GM18909 (cell line): ENCODE results near the gene GPR50.

Source experiments
- ATAC-seq: cut with Tn5 transposase; IDR thresholded peaks from one replicate; pipeline ENCODE4 v1.9.1; 2021; ENCODE audit warnings: mild to moderate bottlenecking; ENCODE audit not compliant: unreplicated experiment, poor library complexity

Gene GPR50

DNA sequence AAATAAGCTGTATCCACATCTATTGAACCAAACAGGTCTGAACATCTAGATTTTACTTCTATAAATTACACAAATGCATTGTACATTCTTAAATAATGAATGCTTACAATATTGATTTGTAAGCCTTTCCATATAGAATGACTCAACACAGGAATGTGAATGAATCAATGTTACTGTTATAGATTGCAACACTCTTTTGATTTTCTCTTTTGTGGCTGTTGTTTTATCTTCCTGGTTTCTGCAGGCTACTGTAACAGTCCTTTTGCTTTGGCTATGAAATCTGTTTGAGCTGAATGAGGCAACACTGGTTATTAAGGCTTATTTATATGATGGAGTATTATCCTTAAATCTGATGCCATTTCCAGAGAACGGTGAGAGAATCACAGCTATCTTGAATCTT lies 49.5 kb downstream of the GPR50 start:
- ATAC-seq: no peak

GRCh38 chrX:151226941-151227340 lies 50.6 kb downstream of the GPR50 start:
- ATAC-seq: no peak

DNA sequence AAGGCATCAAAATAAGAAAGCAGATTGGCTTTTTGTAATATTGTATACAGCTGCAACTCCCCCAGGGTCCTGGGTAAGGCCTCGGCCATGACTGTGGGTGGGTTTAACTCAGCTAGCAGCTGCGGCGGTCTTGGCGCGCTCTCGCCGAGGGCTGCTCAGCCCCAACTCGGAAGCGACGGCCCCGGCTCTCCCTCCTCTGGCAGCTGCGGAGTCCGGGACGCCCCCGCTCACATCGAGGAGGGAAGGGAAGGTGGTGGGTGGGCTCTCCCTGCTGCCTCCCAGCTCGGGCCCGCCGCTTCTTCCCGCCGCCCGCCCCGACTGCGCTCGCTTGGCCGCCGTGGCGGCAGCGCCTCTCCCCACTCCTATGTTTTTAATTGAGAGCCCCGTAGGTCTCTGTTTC lies 51.2 kb downstream of the GPR50 start:
- ATAC-seq: no peak

- ATAC-seq: no peak
Measured at GRCh38 chrX:151228935-151229334, 52.6 kb downstream of the GPR50 start.
